Umbilical cord (tissue), 2 donors: Measurements from ENCODE around the gene GRPEL2. TPM values are rescaled to one million over a fixed set of nuclear protein-coding genes. Genes with fewer than 3 reads are reported as not detected.

ENCODE experiments used
- DNase-seq: peaks from one replicate; pipeline ENCODE4 v3.0.0-alpha.2; 2015; ENCODE audit warnings: low spot score
- total RNA-seq: library from RNA; depleted of rRNA; stranded (reverse); fragments of >200 nt; gene quantifications from one replicate; pipeline ENCODE4 v1.2.3, GENCODE V29; 2014; ENCODE audit warnings: low replicate concordance; ENCODE audit not compliant: insufficient read depth

Gene GRPEL2
- total RNA-seq, 1 donor from 2014 or later: 14.9 TPM

- DNase-seq: peak; percentile 98
Measured at GRCh38 chr5:149357370-149358293, 12.3 kb downstream of the GRPEL2 start, which contains the start of gene PCYOX1L. Gene PCYOX1L (plus strand): TSS chr5:149358046. CDS start chr5:149358069, 23 bp downstream.

GRCh38 chr5:149358294-149358651 lies 13.0 kb downstream of the GRPEL2 start:
- DNase-seq: peak; percentile 21

GRCh38 chr5:149358868-149359495 lies 13.7 kb downstream of the GRPEL2 start:
- DNase-seq: no peak

- no peak for DNase-seq
Measured at GRCh38 chr5:149360272-149360671, 15.0 kb downstream of the GRPEL2 start.

DNA sequence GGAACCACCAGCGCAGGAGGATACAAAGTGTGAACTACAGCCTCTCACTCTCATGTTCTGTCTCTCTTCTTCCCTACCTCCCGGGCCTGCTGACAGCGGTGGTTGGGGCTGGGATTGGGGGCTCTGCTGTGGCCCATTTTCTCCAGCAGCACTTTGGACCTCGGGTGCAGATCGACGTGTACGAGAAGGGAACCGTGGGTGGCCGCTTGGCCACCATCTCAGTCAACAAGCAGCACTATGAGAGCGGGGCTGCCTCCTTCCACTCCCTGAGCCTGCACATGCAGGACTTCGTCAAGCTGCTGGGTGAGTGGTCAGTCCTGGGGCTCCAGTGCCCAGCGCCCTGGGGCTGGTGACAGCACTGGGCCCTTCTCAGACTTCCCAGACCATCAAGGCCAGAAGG lies 17.2 kb downstream of the GRPEL2 start:
- DNase-seq: no peak

DNA sequence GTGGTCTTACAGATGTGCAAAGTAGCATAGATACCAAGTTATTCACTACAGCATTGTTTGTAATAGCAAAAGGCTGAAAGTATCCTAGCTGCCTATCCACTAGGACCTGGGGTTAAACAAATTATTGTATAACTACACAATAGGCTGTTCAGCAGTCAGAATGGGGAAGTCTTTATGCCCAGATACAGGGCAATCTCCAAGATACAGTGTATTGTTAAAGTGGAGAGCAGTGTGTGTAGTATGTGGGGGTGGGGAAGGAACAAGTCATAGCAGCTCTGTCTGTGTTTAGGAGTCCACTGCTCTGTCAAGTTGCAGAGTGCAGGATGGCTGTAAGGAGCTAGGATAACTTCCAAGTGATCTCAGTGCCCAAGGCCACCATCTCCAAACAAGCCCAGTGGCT lies 18.1 kb downstream of the GRPEL2 start:
- no peak for DNase-seq

DNA sequence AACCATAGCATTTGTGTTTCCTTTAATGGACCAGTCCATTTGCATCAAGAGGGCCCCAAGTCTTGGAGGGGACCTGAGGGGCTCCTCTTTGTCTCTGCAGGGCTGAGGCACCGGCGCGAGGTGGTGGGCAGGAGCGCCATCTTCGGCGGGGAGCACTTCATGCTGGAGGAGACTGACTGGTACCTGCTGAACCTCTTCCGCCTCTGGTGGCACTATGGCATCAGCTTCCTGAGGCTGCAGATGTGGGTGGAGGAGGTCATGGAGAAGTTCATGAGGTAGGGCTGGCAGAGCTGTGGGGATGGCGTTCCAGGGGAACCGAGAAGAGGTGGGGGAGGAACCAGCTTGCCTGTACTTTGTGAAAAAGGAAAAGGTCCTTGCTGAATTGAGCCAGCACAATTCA lies 18.6 kb downstream of the GRPEL2 start:
- DNase-seq: no peak

DNA sequence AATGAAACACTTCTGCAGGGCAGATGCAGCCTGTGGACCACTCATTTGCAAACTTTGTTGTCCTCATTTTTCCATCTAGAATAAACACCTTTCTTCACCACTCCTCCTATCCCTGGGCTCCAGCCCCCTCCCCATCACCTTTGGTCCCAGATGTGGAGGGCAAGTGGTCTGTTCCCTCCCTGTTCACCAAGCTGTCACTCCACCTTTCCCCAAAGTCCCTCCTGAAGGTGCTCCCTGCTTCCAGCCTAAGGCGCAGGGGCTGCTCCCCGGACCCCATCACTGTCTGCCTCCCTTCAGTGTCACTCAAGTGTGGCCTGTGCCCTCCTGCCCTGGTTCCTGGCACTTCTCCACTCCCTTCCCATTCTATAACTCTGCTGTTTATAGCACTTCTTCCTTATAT lies 19.4 kb downstream of the GRPEL2 start:
- DNase-seq: no peak

- no peak for DNase-seq
Measured at GRCh38 chr5:149365418-149365817, 20.1 kb downstream of the GRPEL2 start.

GRCh38 chr5:149366169-149366729 lies 20.9 kb downstream of the GRPEL2 start:
- no peak for DNase-seq

- DNase-seq: peak; percentile 78
Measured at GRCh38 chr5:149367249-149367971, 22.1 kb downstream of the GRPEL2 start.

DNA sequence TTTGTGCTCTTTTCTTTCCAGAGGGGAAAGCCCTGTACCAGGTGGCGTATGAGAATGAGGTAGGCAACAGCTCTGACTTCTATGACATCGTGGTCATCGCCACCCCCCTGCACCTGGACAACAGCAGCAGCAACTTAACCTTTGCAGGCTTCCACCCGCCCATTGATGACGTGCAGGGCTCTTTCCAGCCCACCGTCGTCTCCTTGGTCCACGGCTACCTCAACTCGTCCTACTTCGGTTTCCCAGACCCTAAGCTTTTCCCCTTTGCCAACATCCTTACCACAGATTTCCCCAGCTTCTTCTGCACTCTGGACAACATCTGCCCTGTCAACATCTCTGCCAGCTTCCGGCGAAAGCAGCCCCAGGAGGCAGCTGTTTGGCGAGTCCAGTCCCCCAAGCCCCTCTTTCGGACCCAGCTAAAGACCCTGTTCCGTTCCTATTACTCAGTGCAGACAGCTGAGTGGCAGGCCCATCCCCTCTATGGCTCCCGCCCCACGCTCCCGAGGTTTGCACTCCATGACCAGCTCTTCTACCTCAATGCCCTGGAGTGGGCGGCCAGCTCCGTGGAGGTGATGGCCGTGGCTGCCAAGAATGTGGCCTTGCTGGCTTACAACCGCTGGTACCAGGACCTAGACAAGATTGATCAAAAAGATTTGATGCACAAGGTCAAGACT lies 22.8 kb downstream of the GRPEL2 start:
- no peak for DNase-seq

- DNase-seq: peak; percentile 32
Measured at GRCh38 chr5:149370878-149371277, 25.6 kb downstream of the GRPEL2 start.

GRCh38 chr5:149371296-149371962 lies 26.1 kb downstream of the GRPEL2 start:
- peak; percentile 43 for DNase-seq

- DNase-seq: peak; percentile 81
Measured at GRCh38 chr5:149372076-149372795, 26.9 kb downstream of the GRPEL2 start.

GRCh38 chr5:149372932-149373331 lies 27.6 kb downstream of the GRPEL2 start:
- DNase-seq: no peak

DNA sequence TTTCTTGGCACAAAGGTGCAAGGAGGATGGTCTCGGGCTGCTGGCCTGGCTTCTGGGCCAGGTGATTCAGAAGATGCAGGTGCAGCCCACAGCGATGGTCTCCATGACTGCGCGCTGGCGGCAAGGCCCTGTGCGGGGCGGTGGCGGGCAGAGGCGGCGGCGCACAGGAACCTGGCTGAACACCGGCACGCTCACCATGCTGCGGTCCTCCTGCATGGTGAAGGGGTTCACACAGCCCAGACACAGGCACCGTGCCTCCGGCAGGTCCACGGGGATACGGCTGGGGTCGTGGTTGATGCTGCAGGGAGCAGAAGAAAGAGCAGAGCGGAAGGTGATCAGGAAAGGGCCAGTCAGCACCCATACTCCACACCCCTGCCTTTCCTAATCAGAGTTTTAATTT lies 29.0 kb downstream of the GRPEL2 start:
- DNase-seq: no peak

- DNase-seq: no peak
Measured at GRCh38 chr5:149374801-149375200, 29.5 kb downstream of the GRPEL2 start.

DNA sequence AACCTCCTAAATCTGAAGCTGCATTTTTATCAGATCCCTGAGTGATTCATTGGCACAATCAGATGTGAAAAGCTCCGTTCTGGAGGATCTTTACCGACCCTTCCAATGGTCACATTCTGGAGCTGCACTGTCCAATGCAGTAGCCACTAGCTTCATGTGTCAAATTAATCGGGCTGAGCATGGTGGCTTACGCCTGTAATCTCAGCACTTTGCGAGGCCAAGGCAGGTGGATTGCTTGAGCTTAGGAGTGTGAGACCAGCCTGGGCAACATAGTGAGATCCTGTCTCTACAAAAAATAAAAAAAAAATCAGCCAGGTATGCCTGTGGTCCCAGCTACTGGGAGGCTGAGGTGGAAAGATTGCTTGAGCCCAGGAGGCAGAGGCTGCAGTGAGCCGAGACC lies 30.1 kb downstream of the GRPEL2 start:
- DNase-seq: no peak

DNA sequence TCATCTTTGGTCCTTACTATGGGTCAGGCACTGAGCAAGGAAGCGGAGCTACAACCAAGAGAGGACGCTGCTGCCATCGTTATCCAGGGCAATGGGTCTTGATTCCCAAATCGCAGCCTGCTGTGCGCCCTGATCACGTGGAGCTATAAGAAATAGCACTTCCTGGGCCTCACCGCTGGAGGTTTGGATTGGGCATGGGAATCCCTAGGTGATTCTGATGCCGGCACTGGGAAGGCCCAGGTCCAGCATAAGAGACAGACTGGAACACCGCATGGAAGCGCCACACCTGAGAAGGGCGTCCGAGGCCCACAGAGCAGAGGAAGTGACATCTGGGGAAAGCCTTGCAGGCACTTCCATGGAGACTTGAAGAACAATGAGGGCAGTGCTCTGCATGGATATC lies 30.8 kb downstream of the GRPEL2 start:
- no peak for DNase-seq
